GM21576 (cell line): ENCODE data around the gene OBP2A.

ENCODE experiments used
- ATAC-seq: cut with Tn5 transposase; IDR thresholded peaks from one replicate; pipeline ENCODE4 v1.9.1; 2021; ENCODE audit warnings: mild to moderate bottlenecking, moderate library complexity; ENCODE audit not compliant: unreplicated experiment

The OBP2A gene

DNA sequence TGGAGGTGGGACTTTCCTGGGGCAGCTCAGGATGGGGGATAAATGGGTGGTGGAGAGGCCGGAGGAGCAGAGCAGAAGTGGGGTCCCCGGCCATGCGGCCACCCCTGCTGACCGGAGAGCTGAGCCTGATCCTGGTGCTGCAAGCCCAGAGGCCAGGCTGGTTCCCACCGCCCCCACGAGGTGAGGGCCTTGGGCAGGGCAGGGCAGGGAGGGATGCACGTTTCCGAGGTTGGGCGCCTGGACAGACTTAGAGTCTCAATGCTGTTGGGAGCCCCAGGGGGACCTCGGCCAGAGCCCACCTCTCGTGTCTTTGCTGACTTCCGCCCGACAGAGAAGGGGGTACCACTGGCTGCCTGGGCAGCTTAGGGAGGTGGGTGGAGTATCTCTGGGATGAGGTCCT is 5.5 kb downstream of the OBP2A start:
- no peak for ATAC-seq

DNA sequence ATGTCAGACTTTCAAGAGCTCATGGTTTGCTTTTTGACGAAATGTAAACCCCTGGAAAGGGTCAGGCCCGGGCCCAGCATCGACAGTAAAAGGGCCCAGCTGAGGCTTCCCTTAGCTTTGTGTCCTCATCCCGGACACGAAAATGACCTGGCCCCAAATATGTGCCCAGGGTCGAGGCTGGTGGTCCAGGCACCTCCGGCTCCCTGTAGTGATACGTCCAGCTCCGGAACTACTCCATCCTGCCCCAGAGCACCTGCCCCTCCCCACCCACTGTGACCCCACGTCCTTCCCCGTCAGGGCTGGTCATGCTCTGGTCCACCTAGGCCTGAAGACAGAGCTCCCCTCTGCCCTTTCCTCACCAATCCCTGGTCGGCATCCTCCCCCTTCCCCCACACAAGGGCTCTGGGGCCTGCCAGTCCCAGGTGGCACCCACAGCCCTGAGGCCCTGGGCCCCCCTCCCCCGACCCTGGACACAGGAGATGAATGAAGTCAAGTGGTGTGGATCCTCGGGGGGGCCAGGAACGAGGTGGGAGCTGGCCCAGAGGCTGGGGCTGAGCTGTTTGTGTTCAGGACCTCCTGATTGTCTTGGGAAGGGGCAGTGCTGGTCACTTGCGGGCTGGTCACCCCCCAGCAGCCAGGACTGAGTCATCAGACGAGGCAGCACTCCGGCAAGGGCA is 6.2 kb downstream of the OBP2A start:
- no peak for ATAC-seq

DNA sequence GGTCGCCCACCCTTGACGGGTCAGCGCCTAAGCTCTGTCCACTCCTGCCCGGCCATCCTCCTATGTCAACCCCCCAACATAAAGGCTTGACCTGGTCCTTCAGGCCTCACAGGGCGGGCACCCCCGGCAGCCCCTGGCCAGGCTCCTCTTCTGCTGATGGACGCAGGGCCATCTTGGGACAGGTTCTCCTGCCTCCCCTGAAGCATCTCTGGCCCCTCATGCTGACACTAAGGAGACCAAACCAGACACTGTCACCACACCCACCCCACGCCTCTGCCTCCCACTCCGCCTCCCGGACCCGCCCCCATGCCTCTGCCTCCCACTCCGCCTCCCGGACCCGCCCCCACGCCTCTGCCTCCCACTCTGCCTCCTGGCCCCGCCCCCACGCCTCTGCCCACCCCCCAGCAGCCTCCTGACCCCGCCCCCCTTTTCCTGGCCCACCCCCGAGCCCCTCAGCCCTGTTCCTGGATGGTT is 6.8 kb downstream of the OBP2A start:
- ATAC-seq, result no peak

DNA sequence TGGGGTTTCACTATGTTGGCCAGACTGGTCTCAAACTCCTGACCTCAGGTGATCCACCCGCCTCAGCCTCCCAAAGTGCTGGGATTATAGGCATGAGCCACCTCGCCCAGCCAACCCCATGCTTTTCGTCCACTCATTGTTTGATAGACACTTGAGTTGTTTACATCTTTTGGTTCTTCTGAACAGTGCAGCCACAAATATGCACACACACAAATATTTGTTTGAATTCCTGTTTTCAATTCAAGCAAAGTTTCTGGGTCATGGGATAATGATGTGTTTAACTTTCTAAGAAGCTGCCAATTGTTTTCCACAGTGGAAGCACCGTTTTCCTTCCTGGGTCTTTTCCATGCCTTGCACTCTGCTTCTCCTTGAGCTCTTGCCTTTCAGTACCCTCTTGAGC is 8.8 kb downstream of the OBP2A start:
- ATAC-seq, result no peak

DNA sequence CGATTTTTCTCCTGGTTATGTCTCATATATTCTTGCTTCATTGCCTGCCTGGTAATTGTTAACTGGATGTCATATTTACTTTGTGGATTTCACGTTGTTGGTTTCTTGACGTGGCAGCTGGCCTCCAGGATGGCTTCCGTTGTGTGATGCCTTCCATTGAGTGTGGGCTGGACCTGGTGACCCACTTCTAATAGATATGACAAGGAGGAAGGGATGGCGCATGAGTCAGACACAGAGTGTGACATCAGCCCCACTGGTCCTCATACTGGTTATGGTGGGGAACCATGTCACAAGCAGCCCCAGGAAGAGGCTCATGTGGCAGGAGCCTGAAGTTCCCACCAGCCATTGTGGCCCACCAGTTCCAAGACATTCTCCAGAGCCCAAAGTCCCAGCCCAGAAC is 9.3 kb downstream of the OBP2A start:
- no peak for ATAC-seq

DNA sequence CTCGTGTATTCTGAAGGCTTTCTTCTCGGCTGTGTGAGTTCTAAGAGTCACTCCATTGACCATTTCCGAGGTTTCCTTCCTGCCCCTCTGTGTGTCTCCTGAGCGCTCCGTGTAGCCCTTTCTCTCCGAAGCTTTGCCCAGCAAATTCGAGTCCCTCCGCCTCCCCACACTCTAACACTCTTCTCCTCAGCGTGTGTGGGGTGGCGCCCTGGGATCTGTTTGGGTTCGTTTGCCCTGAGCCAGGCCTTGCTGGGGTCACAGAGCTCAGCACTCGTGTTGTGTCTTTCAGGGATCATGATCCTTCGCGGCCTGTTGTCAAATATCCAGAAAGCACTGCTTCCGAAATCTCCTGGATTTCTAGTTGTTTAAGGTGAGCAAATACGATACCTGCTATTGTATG is 10.0 kb downstream of the OBP2A start:
- no peak for ATAC-seq

DNA sequence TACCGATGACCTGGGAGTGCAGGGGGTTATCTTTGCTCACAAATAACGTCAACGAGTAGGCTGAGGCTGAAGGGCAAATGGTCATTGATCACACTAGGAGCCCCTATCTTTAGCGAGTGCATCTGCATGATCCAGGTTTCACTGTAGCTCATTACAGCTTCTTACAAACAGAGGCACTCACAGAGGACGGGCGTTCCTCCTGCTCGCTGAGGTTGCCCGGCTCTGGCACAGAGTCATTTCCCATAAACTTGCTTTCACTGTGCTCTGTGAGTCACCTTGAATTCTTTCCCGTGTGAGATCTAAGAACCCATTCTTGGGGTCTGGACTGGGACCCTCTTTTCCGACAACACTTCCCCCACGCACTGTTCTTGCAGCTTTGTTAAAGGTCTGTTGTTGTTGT is 13.7 kb downstream of the OBP2A start:
- ATAC-seq, result no peak

DNA sequence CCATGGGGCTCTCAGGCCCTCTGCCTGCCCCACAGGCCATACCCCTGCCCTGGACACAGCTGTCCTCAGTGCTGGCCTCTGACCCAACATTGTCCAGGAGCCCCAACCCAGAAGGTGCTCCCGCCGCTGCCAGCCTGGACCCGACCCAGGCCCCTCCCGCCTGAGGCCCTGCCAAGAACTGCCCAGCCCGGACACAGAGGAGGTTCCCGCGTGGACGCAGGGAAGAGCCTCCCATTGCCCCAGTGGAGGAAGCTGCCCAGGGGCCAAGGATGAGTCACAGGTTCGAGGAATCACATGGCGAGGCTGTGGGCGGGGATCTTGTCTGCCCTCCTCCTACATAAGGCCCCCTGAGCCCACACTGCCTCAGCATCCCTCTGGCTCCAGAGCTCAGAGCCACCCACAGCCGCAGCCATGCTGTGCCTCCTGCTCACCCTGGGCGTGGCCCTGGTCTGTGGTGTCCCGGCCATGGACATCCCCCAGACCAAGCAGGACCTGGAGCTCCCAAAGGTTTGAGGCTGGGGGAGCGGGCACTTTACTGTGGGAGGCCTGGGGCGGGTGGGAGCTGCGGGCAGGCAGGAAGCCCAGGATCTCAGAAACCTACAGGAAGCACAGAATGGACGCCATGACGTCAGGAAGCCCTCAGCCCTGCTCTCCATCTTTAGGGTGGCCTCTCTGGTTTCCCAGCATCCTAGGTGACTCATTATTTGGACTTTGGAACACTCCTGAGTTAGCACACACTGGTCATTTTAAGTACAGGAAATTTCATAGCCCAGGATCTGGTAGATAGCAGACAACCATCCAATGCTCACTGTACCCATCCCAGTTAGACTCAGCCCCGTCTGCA is 15.7 kb downstream of the OBP2A start, which contains the start of gene PAEP:
TSS of gene PAEP (plus strand) at position 366 of the 844 bp plus-strand sequence.
- no peak for ATAC-seq

DNA sequence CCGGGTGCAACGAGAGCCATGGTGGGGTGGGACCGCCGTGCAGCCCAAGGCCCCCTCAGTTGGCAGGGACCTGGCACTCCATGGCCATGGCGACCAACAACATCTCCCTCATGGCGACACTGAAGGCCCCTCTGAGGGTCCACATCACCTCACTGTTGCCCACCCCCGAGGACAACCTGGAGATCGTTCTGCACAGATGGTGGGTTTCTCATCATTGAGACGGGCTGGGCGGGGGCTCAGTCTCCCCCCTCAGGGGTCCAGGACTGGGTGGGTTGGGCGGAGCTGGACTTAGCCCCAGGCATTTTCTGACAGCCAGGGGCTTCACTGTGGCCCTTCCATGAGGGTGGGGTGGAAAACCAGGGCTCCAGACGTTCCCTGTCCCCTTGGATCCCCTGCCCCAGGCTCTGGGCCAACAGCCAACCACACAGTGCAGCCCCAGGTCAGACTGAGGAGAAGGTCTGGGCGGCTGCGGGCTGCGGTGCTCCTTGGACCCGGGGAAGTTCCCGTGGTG is 16.4 kb downstream of the OBP2A start:
- ATAC-seq, result no peak

DNA sequence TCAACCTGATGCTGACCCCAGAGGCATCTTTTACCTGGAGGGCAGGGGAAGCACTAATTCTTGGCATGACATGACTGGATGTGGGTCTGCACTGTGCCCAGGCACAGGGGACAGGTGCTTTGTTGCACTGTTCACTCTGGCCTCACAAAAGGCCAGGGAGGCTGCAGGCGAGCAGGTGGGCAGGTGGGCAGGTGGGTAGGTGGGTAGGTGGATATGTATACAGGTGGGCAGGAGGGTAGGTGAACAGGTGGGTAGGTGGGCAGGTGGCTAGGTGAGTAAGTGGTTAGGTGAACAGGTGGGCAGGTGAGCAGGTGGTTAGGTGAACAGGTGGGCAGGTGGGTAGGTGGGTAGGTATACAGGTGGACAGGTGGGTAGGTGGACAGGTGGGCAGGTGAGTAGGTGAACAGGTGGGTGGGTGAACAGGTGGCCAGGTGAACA is 17.1 kb downstream of the OBP2A start:
- ATAC-seq, result no peak

DNA sequence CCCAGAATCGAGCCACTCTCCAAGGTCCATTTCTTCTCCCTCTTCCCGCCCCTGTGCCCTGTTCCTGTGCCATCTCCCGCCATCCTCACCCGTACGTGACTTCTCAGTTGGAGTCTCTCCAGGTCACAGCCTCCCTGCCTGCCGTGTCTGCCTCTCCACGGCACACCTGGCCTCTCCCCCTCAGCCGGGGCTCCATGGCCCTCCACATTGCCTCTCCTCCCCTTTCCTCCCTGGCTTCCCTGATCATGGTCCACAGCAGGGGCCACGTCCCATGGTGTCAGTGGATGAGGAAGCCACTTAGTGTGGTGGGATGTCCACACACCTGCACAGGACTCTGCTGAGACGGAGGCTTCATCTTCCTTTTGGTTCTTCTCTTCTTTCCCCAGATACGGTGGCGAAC is 17.9 kb downstream of the OBP2A start:
- ATAC-seq, result no peak

DNA sequence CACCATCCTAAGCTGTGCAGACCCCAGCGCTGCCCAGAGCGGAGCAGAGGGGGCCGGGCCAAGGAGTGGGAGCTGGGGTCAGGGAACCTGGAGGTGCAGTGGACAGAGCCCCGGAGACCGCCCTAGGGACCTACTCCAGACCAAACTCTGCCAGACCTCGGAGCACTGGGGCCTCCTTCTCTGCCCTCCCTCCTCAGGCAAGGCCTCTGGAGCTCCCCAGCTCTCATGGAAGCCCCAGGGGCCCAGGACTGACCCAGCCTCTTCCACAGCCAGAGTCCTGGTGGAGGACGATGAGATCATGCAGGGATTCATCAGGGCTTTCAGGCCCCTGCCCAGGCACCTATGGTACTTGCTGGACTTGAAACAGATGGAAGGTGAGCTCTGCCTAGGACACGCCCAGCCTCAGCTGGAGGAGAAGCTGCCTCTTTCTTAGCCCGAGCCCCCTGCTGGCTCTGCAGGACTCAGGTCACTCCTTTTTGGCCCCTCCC is 19.3 kb downstream of the OBP2A start:
- no peak for ATAC-seq

DNA sequence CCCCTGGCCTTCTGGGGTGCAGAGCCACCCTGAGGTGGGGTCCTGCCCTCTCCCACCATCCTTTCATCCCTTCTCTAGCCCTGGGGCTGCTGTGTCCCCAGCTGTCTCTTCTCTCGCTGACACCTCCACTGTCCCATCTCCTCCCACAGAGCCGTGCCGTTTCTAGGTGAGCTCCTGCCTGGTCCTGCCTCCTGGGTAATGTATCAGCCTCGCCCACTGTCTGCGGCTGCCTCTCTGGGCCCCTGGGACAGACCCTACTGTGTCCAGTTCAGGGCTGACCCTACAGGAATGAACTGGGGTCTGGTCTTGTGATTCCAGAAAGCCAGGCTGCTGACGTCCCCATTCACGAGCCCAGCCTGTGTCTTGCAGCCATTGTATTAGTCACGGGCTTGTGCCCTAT is 19.7 kb downstream of the OBP2A start:
- ATAC-seq, result no peak

DNA sequence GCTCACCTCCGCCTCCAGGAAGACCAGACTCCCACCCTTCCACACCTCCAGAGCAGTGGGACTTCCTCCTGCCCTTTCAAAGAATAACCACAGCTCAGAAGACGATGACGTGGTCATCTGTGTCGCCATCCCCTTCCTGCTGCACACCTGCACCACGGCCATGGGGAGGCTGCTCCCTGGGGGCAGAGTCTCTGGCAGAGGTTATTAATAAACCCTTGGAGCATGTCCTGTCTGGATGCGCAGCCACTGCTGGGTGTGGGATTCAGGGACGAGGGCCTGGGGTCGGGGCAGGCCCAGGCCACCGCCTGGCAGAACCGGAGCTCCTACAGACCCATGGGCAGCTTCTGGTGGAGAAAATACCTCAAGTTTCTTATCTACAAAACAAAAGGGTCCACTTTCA is 20.6 kb downstream of the OBP2A start:
- ATAC-seq, result no peak

DNA sequence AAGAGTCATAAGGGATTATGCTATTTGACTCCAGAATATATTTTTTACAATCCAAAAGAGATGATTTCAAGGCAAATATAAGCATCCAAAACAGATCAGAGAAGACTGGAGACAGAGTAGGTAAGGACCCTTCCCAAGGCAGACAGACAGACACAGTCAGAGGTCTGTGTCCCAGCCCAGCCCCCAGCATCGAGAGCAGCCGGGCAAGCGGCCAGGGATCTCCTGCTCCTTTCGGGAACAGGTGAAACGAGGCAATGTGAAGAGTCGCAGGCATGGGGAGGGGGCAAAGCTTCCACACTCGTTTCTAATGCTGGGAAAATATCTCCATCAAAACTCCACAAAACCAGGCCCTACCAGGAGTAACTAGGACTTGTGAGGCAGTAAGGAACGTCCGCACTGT is 21.4 kb downstream of the OBP2A start:
- ATAC-seq, result no peak

DNA sequence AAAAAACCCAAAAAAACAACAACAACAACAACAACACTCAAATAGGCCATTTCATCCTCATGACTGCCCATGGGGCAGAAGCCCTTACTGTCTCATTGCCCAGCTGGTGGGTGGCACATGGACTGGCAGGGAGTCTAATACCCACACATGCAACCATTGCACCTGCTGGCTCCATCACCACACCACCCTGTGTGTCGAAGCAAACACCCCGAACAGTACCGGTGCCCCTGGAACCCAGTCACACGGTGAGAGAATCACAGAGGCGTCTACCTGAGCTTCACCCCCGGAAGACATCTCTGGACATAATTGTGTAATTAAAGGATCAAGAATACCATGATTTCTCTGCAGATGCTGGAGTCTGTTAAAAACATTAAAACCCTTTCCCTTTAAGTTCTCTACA is 22.1 kb downstream of the OBP2A start:
- no peak for ATAC-seq

DNA sequence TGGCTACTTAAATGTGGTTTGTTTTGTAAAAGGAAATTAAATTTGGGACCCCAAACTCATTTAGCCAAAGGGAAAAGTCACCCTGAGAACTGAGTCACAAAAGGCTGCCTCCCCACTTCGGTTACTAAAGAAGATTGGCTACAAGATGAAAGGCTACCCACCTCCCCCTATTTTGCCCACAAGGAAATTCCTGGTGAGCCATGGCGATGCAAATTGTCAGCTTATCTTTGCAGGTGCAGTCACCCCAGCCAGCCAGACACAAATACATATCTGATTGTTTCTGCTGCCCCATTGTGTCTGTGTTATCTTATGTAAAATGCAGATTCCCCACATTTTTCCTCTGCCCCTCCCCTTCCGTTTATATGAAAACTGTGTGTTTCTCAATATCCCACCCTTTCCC is 24.5 kb downstream of the OBP2A start:
- no peak for ATAC-seq

DNA sequence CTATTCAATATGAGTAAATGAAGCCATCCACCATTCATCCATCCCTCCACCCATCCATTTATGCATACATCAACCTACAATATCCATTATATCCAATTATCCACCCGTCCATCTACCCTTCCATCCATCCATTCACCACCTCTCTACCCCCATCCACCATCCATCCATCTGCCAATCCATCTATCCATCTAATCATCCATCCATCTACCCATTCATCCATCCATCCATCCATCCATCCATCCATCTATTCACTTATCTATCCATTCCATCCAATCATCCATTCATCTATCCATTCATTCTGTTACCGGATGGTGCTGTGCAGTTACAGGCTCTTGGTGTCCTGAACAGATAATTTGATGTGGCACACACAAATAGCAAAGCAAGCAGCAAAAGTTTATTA is 26.3 kb downstream of the OBP2A start:
- ATAC-seq, result no peak

DNA sequence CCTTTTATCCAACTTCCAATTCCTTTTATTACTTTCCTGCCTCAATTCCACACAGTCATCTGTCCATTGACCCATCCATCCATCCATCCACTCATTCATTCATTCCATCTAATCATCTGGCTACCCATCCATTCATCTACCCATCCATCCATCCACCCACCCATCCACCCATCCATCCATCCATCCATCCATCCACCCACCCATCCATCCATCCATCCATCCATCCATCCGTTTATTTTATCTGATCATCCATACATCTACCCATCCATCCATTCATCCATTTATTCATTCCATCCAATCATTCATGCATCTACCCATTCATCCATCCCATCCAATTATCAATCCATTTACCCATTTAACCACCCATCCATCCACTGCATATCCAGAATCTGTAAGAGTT is 27.2 kb downstream of the OBP2A start:
- no peak for ATAC-seq

DNA sequence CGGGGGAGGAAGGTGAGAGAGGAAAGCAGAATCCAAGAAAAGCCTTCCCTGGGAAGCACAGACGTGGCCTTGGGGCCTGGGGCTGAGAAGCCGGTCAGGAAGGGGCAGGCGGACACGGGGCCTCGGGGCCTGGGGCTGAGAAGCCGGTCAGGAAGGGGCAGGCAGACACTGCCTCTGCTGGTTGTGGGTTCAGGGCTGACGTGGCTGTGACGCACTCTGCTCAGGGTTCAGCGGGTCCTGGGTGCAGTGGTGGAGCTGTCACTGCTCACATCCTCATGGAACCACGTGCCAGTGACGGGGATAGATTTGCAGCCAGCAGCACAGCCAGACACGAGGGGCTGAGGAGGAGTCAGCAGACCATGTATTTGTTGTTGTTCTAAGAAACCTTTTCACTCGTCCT is 28.4 kb downstream of the OBP2A start:
- no peak for ATAC-seq

DNA sequence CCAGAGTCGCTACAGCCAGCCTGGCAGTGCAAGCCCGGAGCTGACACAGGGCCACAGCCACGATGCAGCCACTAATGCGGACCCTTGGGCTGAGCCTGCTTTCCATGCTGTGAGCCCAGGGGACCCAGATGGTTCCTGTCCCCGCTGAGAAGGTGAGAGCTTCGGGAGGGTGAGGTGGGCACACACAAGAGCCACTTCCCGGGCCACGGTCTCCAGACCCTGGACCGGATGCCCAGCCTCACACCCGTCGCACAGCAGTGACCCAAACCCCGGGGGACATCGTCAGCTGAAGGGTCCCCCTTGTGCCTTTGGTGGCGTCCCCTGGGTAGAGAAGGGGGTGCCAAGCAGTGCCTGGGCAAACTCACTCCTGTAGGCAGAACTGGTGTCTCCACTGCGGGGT is 29.0 kb downstream of the OBP2A start:
- ATAC-seq, result no peak
